ENCODE results near the gene CMC4. TPM values are rescaled to one million over a fixed set of nuclear protein-coding genes. Genes with fewer than 3 reads are reported as not detected.

CMC4 gene
- total and polyA plus RNA-seq, 7 experiments from 2014 or later: 3.1 to 22.9 (median 6.0) TPM

DNA sequence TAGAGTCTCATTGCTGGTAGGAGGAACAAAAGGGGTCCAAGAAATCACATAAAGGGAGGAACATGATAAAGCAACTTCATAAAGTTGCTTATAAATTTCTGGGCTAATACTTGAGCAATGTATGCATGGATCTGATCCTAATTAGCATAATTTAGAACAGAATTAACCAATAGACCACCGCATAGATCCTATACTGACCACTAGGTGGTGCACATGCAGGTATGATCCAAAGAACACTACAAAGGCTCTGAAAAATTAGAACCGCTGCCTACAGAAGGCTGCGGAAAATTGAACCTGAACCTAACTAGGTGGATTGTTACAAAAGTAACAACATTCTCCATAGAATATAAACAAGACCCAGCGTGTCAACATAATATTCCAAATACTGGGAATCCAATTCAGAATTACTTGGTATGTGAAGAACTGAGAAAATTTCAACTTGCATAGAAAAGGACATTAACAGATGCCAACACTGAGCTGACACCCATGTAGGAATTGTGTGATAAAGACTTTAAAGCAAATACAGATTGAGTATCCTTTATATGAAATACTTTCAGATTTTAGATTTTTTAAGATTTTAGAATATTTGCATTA, 23.6 kb upstream of the CMC4 start:
- CTCF ChIA-PET: interaction anchor here (0.7 to 2.6 kb wide), 4 partner anchors 10 to 123 kb away, joined by 3 to 13 read pairs (median 4); partner anchors contain the start of gene VBP1
- Mint-ChIP-seq H3K4me1 (peaks cover 0 to 5% (median 4%) of the 10 kb centered on the region in 7 donors), H3K27me3 (no peaks in the 10 kb centered on the region), H3K4me3 (no peak overlapping the region), H3K27ac (peak overlapping the region in 1 of 9 donors; percentile 9), H3K9me3 (peaks cover 0 to 2% (median 0%) of the 10 kb centered on the region in 11 donors), H3K36me3 (peaks cover 0 to 13% (median 4%) of the 10 kb centered on the region in 5 donors)
- no peak overlapping the region for H3K27ac ChIP-seq (ENCODE audit: low read depth, low read length)
- intact Hi-C loops (cut with micrococcal nuclease): loop anchor here (1.0 to 5.0 kb wide), 5 partner anchors 53 to 726 kb away; partner anchors contain the start of gene VBP1 (in 2 of the 2)
- DNase-seq (peak in 7 of 9 donors; percentile 18 to 57 (median 39)), ATAC-seq (peak; percentile 87)
- no peak overlapping the region for H3K4me3 ChIP-seq (ENCODE audit: low read length)
- H3K9me3 ChIP-seq (ENCODE audit: control insufficient read depth in 2 of 3, low read length in 3 of 3): no peaks in the 10 kb centered on the region
- H3K4me1 ChIP-seq (ENCODE audit: control insufficient read depth in 2 of 2, insufficient read depth in 2 of 2, low read length in 2 of 2): no peaks in the 10 kb centered on the region
- H3K36me3 ChIP-seq (ENCODE audit: control insufficient read depth in 2 of 3, insufficient read depth in 3 of 3, low read length in 3 of 3): peaks cover 0 to 4% (median 0%) of the 10 kb centered on the region in 3 experiments
- POLR2A ChIA-PET: interaction anchor here (0.9 kb wide), 1 partner anchor 85 kb away, joined by 3 read pairs; no protein-coding TSS in a partner anchor
- no peaks in the 10 kb centered on the region for H3K27me3 ChIP-seq (ENCODE audit: control insufficient read depth in 2 of 2, insufficient read depth in 2 of 2, low read length in 2 of 2)

DNA sequence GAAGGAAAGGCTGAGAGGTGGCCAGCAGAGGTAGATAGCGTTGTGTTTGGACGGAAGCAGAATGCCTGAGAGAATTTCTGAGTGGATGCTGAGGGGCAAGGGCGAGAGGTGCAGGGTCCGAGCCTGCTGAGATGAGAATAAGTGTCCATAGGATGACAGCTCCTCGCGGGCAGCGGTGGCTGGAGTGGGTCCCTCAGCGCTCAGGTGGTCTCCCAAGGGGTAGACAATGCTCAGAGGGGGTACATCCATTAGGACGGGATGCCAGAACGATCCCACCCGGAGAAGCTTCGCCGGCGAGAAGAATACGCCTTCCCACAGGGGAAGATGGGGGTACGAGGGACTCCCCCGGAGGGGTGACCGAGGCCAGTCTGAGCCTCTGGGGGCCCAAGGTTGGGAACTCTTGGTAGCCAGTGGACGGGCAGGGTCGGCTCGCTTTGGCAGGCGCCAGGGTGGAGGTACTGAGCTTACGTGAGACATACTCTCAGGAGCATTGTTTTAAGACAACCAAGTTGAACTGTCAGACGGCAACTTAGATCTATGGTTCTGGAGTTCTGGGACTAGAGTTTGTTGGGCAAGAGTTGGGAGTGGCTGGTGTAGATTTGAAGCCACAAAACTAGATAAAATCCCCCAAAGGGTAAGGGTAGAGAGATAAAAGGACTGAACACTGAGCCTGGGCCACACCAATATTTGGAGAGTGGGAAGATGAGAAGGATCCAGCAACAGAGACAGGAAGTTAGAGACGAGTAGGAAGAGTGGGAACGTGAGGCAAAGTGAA, 16.2 kb upstream of the CMC4 start:
- Histone ChIP-seq H3K27me3 (ENCODE audit: control insufficient read depth in 2 of 2, insufficient read depth in 2 of 2, low read length in 2 of 2) (no peaks in the 10 kb centered on the region), H3K27ac (ENCODE audit: low read depth, low read length) (no peak overlapping the region), H3K4me1 (ENCODE audit: control insufficient read depth in 2 of 2, insufficient read depth in 2 of 2, low read length in 2 of 2) (no peaks in the 10 kb centered on the region), H3K9me3 (ENCODE audit: control insufficient read depth in 2 of 3, low read length in 3 of 3) (no peaks in the 10 kb centered on the region), H3K4me3 (ENCODE audit: low read length) (no peak overlapping the region), H3K36me3 (ENCODE audit: control insufficient read depth in 2 of 3, insufficient read depth in 3 of 3, low read length in 3 of 3) (peaks cover 0 to 6% (median 0%) of the 10 kb centered on the region in 3 experiments)
- H3K27me3 Mint-ChIP-seq: no peaks in the 10 kb centered on the region
- no peak for DNase-seq
- peaks cover 0 to 3% (median 0%) of the 10 kb centered on the region in 5 donors for H3K36me3 Mint-ChIP-seq
- CTCF ChIA-PET: interaction anchor here (1.1 to 1.9 kb wide), 3 partner anchors 107 to 170 kb away, joined by 3 to 6 read pairs (median 4); no protein-coding TSS in a partner anchor
- H3K9me3 Mint-ChIP-seq: peaks cover 0 to 1% (median 0%) of the 10 kb centered on the region in 11 donors
- POLR2A ChIA-PET: no interaction called here
- ATAC-seq: no peak
- H3K4me1 Mint-ChIP-seq: peaks cover 0 to 6% (median 0%) of the 10 kb centered on the region in 7 donors
- intact Hi-C loops (cut with micrococcal nuclease): loop anchor here (1.0 to 2.0 kb wide), 4 partner anchors 30 to 169 kb away; no protein-coding TSS in a partner anchor
- no peak overlapping the region for H3K4me3 Mint-ChIP-seq
- peak overlapping the region in 4 of 9 donors; percentile 1 to 54 (median 34) for H3K27ac Mint-ChIP-seq

DNA sequence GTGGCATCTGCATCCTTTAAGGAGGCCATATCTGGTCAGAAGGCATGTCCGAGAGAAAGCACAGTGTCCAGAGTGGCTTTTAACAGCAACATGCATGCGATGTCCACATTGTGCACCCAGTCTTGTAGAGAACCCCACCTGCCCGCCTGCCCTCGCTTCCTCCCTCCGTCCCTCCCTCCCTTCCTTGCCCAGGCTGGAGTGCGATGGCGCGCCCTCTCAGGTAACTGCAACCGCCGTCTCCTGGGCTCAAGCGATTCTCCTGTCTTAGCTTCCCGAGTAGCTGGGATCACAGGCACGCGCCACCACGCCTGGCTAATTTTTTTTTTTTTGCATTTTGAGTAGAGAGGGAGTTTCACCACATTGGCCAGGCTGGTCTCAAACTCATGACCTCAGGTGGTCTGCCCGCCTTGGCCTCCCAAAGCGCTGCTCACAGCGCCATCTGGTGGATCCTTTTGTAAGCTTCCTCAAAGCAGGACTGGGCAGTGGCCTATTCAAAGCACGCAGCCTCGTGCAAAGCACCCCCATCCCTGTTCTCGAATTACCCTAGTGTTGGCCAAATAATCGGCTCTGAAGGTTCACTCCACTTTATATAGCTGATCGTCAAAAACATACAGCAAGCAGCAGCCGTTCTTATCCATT, 15.4 kb upstream of the CMC4 start:
- Mint-ChIP-seq H3K9me3 (peaks cover 0 to 1% (median 0%) of the 10 kb centered on the region in 11 donors), H3K27ac (no peak overlapping the region), H3K36me3 (peaks cover 0 to 3% (median 0%) of the 10 kb centered on the region in 5 donors), H3K4me1 (peaks cover 0 to 6% (median 0%) of the 10 kb centered on the region in 7 donors), H3K27me3 (no peaks in the 10 kb centered on the region), H3K4me3 (no peak overlapping the region)
- H3K27ac ChIP-seq (ENCODE audit: low read depth, low read length): no peak overlapping the region
- peak; percentile 53 for ATAC-seq
- H3K4me3 ChIP-seq (ENCODE audit: low read length): no peak overlapping the region
- no peaks in the 10 kb centered on the region for H3K4me1 ChIP-seq (ENCODE audit: control insufficient read depth in 2 of 2, insufficient read depth in 2 of 2, low read length in 2 of 2)
- no peaks in the 10 kb centered on the region for H3K27me3 ChIP-seq (ENCODE audit: control insufficient read depth in 2 of 2, insufficient read depth in 2 of 2, low read length in 2 of 2)
- peak in 8 of 9 donors; percentile 13 to 39 (median 22) for DNase-seq
- intact Hi-C loops (cut with micrococcal nuclease): loop anchor here (1.0 to 2.0 kb wide), 4 partner anchors 30 to 168 kb away; no protein-coding TSS in a partner anchor
- POLR2A ChIA-PET: no interaction called here
- H3K36me3 ChIP-seq (ENCODE audit: control insufficient read depth in 2 of 3, insufficient read depth in 3 of 3, low read length in 3 of 3): peaks cover 0 to 6% (median 0%) of the 10 kb centered on the region in 3 experiments
- H3K9me3 ChIP-seq (ENCODE audit: control insufficient read depth in 2 of 3, low read length in 3 of 3): no peaks in the 10 kb centered on the region
- CTCF ChIA-PET: interaction anchor here (0.6 to 1.9 kb wide), 4 partner anchors 51 to 169 kb away, joined by 3 to 6 read pairs (median 4); no protein-coding TSS in a partner anchor

DNA sequence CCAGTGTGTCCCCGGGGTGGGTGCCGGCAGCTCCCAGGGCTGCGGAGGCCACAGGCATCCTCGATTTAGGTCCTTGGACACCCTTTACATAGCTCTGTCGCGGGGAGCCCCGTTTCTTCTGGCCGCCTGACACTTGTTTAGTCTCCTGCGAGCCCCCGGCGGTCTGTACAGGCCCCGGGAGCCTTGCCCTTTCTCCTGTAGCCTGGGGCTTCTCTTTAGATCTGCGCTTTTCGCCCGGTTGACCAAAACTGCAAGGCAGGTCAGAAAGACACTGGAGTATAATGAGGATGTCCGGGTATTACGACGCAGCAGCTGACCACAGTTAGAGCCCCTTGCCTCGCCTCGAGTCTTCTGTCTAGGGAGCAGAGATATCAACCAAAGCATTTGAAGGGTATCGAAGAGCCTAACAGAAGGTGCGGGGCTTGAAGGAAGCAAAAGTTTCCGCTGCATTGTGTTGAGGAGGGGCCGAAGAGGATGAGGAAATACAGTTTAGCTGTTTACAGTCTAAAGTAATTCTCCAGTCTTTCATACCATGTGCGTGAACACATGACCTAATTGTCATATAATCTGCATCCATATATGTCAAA, 851 bp upstream of the CMC4 start:
- peak overlapping the region; percentile 82 for H3K27ac ChIP-seq (ENCODE audit: low read depth, low read length)
- CTCF ChIA-PET: interaction anchor here (0.6 kb wide), 1 partner anchor 231 kb away, joined by 3 read pairs; no protein-coding TSS in a partner anchor
- intact Hi-C loops (cut with micrococcal nuclease): loop anchor here (1.0 to 5.0 kb wide), 6 partner anchors 15 to 810 kb away; partner anchors contain the start of genes FUNDC2 (in 1 of the 2), RAB39B (in 1 of the 2), VAMP7 (in 1 of the 2) and VBP1 (in 1 of the 2)
- H3K27me3 ChIP-seq (ENCODE audit: control insufficient read depth in 2 of 2, insufficient read depth in 2 of 2, low read length in 2 of 2): no peaks in the 10 kb centered on the region
- H3K4me1 Mint-ChIP-seq: peaks cover 30 to 62% (median 53%) of the 10 kb centered on the region in 7 donors
- no peaks in the 10 kb centered on the region for H3K9me3 ChIP-seq (ENCODE audit: control insufficient read depth in 2 of 3, low read length in 3 of 3)
- ATAC-seq (peak; percentile 0), DNase-seq (peak in 4 of 9 donors; percentile 18 to 35 (median 32))
- H3K4me1 ChIP-seq (ENCODE audit: control insufficient read depth in 2 of 2, insufficient read depth in 2 of 2, low read length in 2 of 2): peaks cover 6 to 12% of the 10 kb centered on the region in 2 donors
- POLR2A ChIA-PET: interaction anchor here (0.6 to 1.0 kb wide), 3 partner anchors 45 to 140 kb away, joined by 3 to 4 read pairs (median 3); partner anchors contain the start of gene FUNDC2
- peaks cover 0 to 6% (median 0%) of the 10 kb centered on the region in 3 experiments for H3K36me3 ChIP-seq (ENCODE audit: control insufficient read depth in 2 of 3, insufficient read depth in 3 of 3, low read length in 3 of 3)
- H3K4me3 Mint-ChIP-seq: peak overlapping the region; percentile 81 to 94 (median 89)
- peaks cover 0 to 21% (median 4%) of the 10 kb centered on the region in 5 donors for H3K36me3 Mint-ChIP-seq
- H3K27me3 Mint-ChIP-seq: no peaks in the 10 kb centered on the region
- H3K9me3 Mint-ChIP-seq: no peaks in the 10 kb centered on the region
- peak overlapping the region; percentile 76 for H3K4me3 ChIP-seq (ENCODE audit: low read length)
- peak overlapping the region; percentile 79 to 96 (median 94) for H3K27ac Mint-ChIP-seq

DNA sequence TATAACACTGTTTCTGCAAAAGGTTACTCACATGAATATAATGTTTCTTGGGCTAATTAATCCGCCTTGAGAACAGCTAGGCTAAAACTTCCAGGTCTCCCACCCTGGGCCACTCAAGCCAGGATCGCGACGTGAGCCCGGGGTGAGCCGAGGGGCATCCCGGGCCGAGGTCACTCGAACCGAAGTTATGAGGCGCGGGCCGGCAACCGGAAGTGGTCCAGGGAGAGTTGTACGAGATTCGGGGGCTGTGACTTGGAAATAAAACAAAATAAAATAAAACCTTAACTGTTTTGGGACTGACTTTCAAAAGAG, 317 bp downstream of the CMC4 start:
- peak overlapping the region; percentile 49 to 91 (median 83) for H3K27ac Mint-ChIP-seq
- ChIA-PET POLR2A (interaction anchor here (0.7 to 1.5 kb wide), 4 partner anchors 12 to 193 kb away, joined by 3 to 6 read pairs (median 4); partner anchors contain the start of genes FUNDC2 and RAB39B), CTCF (no interaction called here)
- DNase-seq: peak in 2 of 9 donors; percentile 4 to 10
- peak overlapping the region; percentile 63 to 90 (median 86) for H3K4me3 Mint-ChIP-seq
- Histone ChIP-seq H3K27me3 (ENCODE audit: control insufficient read depth in 2 of 2, insufficient read depth in 2 of 2, low read length in 2 of 2) (no peaks in the 10 kb centered on the region), H3K36me3 (ENCODE audit: control insufficient read depth in 2 of 3, insufficient read depth in 3 of 3, low read length in 3 of 3) (peaks cover 0 to 3% (median 0%) of the 10 kb centered on the region in 3 experiments), H3K4me3 (ENCODE audit: low read length) (peak overlapping the region; percentile 49), H3K9me3 (ENCODE audit: control insufficient read depth in 2 of 3, low read length in 3 of 3) (no peaks in the 10 kb centered on the region), H3K4me1 (ENCODE audit: control insufficient read depth in 2 of 2, insufficient read depth in 2 of 2, low read length in 2 of 2) (peaks cover 6 to 12% of the 10 kb centered on the region in 2 donors), H3K27ac (ENCODE audit: low read depth, low read length) (peak overlapping the region; percentile 77)
- ATAC-seq: no peak
- intact Hi-C loops (cut with micrococcal nuclease): loop anchor here (1.0 to 5.0 kb wide), 4 partner anchors 14 to 192 kb away; partner anchors contain the start of gene RAB39B (in 1 of the 2)
- peaks cover 0 to 20% (median 4%) of the 10 kb centered on the region in 5 donors for H3K36me3 Mint-ChIP-seq
- no peaks in the 10 kb centered on the region for H3K9me3 Mint-ChIP-seq
- peaks cover 30 to 61% (median 54%) of the 10 kb centered on the region in 7 donors for H3K4me1 Mint-ChIP-seq
- H3K27me3 Mint-ChIP-seq: no peaks in the 10 kb centered on the region
